T-helper 2 cell treated with Interferon-gamma antibody and Interleukin-4, amounts not matched to agents 100 ng/mL and 5 ng/mL, for 36 hours (primary cell): ENCODE results near the gene EXOC3L4. TPM values are rescaled to one million over a fixed set of nuclear protein-coding genes. Genes with fewer than 3 reads are reported as not detected.

Source experiments
- intact Hi-C: fragments of 100-400 bp; cut with micrococcal nuclease; formaldehyde crosslinking; loops from one replicate; pipeline ENCODE4 v1.15.1; 2023
- total RNA-seq: library from RNA; stranded (reverse); gene quantifications from 2 replicates; pipeline ENCODE4 v1.2.3, GENCODE V29; 2022

Gene EXOC3L4
- total RNA-seq, 1 donor from 2014 or later, result not detected

DNA sequence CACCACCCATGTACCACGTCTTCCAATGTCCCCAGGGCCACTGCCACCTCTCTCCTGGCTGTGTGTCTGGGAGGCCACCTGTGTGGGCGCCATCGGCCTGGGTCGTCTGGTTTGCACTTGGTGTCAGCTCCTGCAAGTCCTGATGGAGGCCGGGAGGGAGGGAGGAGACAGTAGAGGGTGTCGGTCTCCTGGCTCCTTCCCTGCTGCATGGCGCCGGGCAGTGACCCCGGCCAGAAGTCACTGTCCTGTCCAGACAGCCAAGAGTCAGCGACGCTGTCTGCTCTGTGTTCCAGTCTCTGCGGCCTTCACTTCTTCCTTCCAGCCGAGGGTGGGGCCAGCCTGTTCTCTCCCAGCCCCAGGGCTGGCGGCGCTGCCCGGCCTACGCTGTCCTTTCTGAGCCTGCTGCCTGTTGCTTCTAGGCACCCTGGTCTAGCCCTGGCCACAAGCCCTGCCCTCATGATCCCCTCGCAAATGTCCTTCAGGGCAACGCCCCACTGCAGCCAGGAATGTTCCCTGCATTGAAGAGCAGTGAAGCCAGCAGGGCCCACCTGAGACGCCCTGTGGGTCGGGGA is 23.5 kb upstream of the EXOC3L4 start:
- intact Hi-C loops, result no loop called here

DNA sequence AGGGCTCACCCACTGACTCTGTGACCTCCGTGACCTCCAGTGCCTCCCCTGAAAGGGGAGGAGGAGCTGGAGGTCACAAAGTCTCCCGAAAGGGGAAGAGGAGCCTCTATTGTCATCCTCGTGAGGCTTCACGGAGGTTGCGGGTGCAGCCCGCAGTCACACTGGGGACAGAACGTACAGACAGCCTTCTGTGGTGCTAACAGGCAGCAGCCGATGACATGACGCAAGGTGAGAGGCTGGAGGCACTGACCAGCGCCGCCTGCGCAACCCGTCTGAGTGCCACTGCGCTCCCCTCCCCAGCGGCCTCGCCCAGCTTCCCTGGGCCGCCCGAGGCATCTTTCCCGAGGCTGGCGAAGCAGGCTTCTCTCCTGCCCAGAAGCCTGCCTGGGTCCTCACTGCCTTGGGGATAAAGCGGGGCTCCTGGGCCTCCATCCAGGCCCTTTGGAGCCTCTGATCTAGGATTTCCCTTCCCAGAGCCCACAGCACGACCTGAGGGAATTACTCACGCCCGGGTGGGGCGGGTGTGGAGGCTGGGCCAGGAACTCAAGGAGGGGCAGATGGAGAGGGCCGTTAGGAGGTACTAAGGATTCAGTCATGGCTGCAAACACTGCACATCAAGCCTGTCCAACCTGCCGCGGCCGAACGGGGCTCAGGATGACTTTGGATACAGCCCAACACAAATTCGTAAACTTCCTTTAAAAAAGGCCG is 22.8 kb upstream of the EXOC3L4 start:
- intact Hi-C loops, result no loop called here

DNA sequence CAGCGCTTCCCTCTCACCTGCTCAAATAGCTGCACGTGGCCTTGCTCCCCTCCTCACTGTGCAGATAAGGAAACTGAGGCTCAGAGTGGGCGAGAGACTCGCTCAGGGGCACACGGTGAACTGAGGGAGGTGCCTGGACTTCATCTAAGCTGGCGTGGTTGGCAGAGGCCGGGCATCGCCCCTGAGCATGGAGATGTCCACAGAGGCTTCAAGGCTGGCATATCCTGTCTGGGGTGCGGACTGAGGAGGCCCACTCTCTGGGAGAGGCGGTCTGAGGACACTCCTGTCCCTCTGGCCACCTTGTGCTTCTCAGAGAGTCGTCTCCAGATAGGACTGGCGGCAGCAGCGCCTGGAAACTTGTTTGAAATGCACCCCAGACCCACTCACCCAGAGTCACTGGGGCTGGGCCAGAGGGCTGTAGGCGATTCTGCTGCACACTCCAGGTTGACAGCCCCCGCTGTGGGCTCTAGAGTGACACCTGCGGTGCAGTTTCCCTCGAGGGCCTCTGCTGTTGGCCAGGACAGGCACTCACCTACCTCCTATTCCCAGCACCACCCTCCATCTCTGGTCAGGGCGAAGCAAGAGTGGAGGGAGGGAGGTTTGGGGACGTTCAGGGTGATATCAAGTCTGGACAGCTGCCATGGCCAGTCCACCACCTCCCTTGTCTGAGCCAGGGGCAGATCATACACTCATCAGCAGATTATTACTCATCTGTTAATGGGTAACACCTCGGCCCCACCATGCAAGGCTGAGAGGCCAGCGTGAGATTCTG is 21.7 kb upstream of the EXOC3L4 start:
- intact Hi-C loops, result no loop called here

DNA sequence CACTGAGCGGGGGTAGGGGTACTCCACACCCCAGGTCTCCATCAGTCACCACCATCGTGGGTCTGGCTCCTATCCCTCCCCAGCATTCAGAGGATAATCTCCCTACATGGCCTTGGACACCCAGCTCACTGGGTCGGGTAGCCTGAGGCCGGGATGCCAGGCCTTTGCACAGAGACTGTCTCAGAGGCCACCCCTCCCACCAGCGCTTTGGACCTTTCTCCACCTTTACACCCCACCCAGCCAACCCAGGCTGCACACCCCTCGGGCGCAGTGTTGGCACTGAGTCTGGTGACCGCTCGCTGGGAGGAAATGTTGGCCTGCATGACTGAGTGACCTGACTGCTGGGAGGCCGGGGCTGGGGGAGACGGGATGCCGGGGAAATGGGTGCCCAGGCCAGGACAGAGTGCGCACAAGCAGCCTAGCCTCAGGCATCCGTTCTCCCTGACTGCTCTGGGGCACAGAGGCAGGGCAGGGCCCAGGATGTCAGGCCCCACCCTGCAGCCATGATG is 21.1 kb upstream of the EXOC3L4 start:
- intact Hi-C loops, result no loop called here

DNA sequence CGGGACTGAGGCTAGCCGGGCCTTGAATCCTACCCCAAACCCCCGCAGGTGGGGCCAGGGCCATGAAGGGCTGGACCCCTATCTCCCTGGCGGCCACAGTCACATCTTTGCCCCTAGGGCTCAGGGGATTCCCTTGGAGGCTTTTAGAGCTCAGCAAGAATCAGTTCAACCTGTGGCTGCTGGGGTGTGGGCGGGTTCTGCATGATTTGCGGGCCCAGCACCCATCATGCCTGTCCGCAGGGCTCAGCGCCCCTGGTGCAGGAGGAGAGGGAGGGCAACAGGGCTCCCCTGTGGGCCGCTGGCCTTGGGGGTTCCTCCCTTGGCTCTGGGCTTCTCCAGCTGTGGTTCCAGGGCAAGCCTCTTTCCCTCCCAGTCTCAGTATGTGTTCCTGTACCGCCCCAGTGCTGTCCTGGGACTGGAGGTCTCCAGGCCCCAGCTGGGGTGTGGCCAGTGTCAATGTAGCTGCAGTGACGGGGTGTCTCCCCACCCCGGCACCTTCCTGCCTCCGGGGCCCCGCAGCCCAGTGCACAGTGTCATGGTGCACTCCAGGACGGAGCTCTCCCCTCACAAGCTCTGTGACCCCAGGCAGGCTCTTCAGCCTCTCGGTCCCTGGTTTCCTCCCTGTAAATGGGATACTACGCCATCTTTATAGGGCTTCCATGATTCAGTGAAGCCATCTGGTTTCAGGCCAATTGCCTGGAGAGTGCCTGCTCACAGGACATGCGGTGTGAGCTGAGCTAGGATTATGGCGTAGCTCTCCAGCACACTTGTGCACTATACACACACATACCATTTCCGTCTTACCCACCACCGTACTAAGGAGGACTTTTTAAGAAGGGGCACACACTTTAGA is 20.4 kb upstream of the EXOC3L4 start:
- intact Hi-C loops, result no loop called here

DNA sequence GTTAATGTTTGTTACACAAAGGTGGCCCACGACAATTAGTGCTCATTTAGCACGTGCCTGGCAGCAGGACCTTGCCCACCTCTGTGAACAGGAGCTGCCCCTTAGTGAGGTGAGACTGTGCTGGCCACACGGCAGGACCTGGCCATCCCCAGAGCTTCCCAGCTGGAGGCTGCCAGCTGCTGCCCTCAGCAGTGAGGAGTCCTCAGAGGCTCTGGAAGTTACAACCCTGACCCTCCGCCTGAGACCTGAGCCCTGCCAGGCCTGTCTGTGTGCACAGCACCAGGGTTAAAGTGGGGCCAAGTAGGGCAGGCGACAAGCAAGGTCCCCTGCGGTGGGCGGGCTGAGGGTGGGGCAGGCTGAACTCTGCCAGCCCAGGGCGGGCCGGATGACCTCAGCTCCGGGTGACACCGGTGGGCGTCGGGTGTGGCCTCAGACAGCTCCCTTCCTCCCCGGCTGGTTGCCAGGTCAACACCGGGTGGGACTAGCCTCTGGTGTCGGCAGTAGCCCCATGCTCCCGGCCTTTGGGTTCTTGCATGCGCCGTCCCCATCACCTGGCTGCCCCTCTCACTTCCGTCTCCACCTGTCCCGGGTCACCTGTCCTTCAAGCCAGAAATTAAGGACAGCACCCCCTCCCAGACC is 19.7 kb upstream of the EXOC3L4 start:
- intact Hi-C loops, result loop anchor here (5.0 kb wide), 1 partner anchor 217 kb away; no protein-coding TSS in a partner anchor

DNA sequence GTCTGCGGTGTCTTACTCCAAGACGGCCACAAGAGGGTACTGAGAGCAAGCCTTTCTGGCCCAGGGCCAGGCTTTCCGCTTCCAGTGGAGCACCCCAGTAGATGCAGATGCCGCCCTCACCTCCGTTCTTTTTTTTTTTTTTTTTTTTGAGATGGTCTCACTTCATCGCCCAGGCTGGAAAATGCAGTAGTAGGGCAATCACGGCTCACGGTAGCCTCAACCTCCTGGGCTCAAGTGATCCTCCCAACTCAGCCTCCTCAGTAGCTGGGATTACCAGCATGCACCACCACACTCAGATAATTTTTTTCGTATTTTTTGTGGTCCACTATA is 16.1 kb upstream of the EXOC3L4 start:
- intact Hi-C loops, result loop anchor here (1.0 to 5.0 kb wide), 2 partner anchors 13 to 214 kb away; no protein-coding TSS in a partner anchor

DNA sequence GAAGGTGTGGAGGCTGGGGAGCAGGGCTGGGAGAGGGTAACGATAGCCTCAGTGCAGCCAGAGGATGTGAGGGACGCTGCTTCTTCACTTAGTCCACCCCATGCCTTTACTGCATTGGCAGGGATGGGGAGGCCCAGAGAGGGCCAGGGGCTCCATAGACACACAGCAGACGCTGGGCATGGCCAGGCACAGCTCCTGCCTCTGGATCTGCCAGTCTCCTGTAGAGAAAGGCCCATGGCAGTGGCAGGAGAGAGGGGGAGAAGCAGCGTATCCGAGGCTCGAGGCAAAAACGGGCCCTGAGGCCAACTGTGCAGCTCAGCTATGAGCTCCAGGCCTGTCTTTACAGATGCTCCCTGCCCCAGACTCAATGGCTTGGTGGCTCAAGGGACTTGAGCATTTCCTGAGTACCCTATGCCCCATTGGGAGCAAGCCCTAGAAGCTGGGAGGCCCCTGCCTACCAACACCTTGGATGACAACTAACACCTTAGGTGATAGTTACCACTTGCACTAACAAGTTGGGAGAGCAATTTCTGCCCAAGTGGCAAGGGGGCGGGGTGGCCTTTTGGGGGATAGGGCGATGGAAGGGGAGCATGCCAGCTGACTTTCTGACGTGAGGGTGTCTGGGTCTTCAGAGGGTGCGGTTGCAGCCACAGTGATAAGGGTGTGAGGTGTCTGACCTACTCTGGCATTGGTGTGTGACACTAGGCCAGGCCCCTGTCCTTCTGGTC is 15.5 kb upstream of the EXOC3L4 start:
- intact Hi-C loops, result loop anchor here (1.0 to 5.0 kb wide), 2 partner anchors 12 to 213 kb away; no protein-coding TSS in a partner anchor

DNA sequence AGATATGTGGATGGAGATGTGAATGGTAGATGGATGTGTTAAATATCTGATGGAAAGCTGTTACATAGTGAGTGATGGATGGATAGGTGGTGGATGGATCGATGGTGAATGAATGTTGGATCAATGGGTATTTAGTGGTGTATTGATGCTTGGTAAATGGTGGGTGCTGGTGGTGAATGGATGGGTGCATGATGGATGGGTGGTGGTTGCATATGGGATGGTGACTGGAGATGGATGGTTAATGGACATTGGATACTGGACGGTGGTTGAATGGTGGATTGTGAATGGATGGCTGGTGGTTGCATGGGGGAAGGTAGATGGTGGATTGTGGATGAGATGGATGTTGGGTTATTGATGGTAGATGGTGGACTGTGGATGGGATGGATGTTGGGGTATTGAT is 12.6 kb upstream of the EXOC3L4 start:
- intact Hi-C loops, result no loop called here

DNA sequence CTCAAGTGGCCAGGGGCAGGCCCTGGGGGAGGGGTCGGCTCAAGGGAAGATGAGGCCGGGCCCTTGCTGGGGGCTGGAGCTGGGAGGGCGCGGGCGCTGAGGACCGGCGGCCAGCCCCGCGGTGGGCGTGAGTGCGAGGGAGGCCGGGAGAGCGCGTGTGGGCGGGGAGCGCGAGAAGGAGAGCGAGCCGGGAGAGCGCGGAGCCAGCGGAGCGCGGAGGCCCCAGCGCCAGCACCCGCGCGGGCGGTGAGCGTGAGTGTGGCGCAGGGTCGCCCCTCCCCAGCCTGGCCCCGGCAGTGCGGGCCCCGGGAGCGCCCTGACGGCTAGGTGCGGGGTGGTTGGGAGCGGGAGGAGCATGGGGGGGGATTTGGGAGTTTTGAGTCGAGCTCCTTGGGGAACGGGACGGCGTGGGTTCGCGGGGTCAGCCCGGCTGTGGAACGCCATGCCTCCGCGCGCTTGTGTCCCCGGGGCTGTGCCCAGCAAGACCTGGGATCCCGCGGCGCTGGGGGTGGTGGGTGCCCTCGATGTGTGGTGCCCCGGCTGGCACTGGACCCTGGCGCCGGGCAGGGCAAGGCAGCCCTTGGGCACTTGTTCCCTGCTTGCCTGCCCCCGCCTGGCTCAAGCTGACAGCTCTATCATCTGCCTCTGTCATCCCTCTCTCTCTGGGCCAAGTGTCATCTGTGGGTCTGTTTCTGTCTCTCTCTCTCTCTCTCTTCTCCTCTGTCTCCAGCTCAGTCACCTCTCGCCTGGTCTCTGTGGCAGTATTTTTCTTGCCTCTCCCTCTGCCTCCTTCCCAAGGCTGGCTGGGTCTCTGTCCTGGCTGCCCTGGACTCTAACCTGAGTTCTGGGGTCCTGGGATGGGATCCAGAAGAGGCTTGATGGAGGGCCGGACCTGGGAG is 10.3 kb upstream of the EXOC3L4 start, which contains the start of gene LBHD2:
LBHD2 (plus strand) TSS at position 190 of the 899 bp plus-strand sequence. CDS start 1,803 bp downstream, outside the sequence.
- intact Hi-C loops, result no loop called here

DNA sequence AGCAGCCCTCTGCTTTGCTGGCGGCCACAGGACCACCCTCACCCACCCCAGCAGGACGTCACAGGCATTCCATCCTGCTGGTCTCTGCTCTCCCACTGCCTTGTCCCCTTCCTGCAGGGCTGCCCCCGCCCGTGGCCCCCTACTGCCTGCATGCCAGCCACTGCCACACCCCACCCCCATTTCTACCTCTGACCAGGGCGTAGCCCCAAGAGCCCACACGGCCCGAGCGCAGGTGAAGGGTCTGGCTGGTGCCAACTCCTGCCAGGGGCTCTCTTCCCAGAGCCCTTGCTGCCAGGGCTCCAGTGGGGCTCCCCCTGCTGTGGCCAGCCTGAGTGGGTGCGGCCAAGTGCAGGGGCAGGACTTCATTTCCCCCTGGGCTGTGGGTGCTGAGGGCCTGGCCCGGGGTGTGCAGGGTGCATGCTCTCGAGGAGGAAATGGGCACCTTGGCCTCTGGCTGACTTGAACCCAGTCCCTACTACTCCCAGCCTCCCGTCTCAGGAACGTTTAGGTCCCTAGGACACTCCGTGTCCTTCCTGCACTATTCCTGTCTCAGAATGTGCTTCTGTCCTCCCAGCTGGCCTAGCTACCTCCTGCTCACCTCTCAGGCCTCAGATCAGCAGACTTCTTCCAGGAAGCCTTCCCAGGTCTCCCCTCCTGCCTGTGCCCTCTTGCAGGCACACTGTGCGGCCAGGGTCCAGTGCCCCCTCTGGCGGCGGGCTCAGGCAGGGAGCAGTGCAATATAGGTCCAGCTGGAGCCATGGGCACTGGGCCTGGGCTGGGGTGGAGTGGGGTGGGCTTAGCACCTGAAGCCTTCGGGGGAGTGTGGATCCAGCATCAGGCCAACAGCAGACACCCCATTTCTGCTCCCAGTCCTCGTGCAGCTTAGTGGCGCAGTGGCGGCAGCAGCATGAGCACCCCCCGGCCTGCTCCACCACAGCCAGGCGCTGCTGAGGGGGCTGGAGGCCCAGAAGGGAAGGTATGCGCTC is 9.1 kb upstream of the EXOC3L4 start:
- intact Hi-C loops, result no loop called here

DNA sequence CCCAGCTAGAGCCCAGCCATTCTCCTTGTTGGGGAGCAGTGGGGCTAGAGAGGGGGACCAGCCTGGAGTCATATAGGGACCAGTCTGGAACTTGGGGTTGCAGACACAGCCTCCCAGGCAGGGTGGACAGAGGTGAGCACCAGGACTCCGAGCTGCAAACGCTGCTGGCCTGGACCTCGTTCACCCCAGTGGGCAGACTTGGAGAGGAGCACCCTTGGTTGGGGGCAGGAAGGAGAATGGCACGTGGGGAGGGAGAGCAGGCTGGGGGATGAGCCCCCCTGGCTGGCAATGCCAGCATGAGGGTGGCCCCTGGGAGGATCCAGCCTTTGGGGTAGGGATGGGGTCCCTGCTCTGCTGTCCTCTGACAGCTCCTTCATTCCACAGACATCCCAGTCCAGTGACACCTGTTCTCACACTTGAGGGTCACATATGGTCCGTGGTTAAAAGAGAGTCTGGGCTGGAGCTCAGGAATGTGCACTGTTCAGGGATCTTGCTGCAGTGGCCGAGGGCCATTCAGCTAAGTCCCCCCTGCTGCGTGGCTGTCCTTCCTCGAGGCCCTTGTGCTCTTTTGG is 7.7 kb upstream of the EXOC3L4 start:
- intact Hi-C loops, result no loop called here

DNA sequence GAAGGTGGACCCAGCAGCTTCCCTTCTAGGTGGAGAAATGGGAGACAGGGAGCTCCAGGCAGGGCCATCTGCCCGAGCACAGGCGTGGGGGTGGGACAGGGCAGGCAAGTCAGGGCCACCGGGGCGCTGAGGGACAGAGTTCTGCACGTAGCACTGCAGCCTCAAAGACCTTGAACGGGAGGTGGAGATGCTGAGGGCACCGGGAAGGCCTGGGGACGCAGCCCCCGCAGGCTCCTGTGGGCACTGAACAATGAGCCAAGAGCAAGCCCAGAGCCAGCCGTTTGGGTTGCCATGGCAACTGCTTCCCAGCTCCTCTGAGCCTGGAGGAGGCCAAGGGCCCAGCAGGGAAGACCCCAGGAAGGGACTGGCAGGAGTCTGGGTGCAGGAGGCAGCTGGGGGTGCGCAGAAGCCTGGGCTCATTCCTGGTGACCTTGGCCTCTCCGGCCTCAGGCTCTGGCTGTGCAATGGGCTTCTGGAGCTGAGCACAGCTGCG is 7.1 kb upstream of the EXOC3L4 start:
- intact Hi-C loops, result no loop called here

DNA sequence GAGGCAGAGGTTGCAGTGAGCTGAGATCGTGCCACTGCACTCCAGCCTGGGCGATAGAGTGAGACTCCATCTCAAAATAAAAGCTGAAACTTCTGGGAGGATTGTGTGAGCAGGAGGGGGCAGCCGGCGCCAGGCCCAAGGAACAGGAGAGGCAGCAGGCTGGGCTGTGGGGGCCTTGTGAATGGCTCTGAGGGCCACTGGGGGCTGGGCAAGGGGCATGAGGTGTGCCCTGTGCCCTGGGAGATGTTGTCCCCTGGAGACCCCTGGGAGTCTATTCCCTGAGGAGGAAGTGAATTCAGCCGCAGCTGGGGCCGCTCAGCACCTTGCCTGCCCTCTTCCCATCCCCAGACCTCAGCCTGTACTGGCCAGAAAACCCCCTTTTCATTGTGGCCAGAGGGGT is 5.6 kb upstream of the EXOC3L4 start:
- intact Hi-C loops, result no loop called here

DNA sequence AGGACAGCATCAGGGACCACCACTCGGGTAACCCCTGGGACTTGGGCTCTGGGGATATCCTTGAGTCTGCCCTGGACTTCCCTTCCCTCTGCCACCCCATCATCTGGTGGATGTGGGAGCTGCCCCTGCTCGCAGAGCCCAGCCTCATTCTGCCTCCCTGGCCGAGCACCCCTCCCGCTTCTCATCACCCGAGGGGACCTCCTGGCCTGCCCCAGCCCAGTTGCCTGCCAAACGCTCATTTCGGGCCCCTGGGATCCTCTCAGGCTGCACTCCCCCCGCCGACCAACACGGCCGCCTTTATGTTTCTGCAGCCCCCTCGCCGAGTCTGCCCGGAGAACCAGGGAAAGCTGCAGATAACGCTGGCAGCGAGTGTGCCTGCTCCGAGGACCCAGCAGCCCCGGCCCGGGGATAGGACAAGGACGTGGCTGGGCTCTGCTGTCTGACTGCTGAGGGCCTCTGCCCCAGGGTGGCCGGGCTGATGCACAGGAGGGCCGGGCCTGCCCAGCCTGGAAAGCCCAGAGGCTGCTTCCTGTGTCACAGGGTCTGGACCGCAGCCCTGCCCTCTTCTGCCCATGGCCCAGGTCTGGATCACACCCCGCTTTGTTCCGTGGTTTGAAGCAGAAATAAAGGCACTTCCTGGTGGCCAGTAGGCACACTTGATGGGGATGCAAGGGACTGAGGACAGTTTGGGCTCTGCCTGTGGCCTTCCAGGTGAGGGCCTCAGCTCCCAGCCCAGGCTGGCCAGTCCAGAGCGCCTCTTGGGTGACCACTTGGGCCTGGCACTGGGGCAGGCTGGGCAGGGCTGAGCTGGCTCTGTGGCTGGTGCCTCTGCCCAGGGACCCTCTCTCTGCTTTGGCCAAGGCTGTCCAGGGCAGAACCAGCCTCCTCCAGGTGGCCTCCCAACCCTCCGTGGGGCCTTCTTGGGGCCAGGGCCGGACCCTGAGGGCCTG is 4.9 kb upstream of the EXOC3L4 start:
- intact Hi-C loops, result loop anchor here (5.0 kb wide), 1 partner anchor 397 kb away; no protein-coding TSS in a partner anchor

DNA sequence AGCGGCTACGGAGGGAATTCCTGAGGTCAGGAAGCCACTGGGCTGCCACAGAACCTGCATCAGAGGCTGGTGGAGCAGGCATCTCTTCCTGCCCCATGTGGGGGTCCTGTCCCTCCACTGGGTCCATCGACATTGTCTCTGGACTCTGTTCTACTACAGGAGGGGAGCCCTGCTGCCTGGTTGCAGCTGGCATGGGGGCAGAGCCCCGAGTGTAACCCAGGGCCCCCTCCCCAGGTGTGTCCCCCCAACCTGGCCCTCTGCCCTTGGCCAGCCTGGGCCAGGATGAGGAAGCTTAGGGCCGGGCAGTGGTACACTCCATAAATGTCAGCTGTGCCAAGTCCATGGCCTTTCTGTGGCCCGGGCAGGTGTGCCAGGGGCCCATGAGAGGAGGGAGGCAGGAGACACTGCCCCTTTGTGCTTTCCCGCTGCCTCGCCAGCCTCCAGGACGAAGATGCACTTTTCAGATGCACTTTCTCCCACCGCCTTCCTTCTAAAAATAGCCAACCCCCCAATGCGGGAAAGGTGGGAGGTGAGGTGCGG is 4.0 kb upstream of the EXOC3L4 start:
- intact Hi-C loops, result loop anchor here (1.0 to 5.0 kb wide), 2 partner anchors 12 to 398 kb away; no protein-coding TSS in a partner anchor
